ENCODE results near the gene SYCP2L.
"Not testable (repeated sequence)": the region's sequence is repeated elsewhere in the genome, so short reads cannot be mapped to it uniquely, and the experiment has no call there.

GRCh38 chr6:10919520-10919919, 32.7 kb downstream of the SYCP2L start:
- TF ChIP-seq CTCF, EP300 (IDR thresholded peaks at IDR 0.05): not testable (repeated sequence)

Measured in sigmoid colon (tissue), 4 donors.